ENCODE data around the gene NME2.
"Not testable (repeated sequence)": the region's sequence is repeated elsewhere in the genome, so short reads cannot be mapped to it uniquely, and the experiment has no call there.

Gene NME2

DNA sequence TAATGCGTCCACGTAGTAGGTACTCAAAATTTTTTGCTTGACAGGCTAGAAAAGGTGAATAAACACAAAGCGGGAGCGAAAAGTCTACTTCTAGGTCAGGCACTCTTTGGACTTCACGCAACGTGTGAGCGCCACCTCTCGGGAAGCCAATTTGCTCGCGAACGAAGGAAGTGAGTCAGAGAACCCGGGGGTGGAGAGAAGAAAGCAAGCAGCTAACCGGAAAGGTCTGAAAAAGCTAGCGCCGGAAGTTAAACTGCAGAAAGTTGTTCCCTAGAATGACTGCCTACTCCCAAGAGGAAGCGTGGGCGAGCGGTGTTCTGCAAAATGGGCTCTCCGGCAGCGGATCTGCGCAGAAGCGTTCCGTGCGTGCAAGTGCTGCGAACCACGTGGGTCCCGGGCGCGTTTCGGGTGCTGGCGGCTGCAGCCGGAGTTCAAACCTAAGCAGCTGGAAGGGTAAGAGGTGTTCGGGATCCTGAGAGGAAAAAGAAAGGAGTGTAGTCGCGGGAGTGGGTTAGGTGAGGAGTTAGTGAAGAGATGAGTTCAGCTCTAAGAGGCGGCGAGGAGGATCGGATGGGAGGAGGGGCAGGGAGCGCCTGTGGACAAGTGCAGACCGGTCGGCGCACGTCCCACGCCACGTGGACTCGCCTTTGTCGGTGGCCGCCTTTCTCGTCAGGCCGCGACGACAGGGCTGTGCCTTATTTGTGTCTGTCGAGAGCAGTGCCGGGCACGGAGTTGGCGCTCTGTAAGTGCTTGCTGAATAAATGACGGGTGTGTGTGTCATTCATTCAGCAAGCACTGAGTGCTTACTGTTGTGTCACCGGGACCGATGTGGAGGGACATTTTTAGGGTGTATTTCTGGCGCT is 12.8 kb upstream of the NME2 start, which contains the start of gene NME1:
Gene NME1, plus strand, starts transcription at position 350 of the 863 bp plus-strand sequence. CDS start 2,096 bp downstream, outside the sequence.
- peak; percentile 99 for DNase-seq

DNA sequence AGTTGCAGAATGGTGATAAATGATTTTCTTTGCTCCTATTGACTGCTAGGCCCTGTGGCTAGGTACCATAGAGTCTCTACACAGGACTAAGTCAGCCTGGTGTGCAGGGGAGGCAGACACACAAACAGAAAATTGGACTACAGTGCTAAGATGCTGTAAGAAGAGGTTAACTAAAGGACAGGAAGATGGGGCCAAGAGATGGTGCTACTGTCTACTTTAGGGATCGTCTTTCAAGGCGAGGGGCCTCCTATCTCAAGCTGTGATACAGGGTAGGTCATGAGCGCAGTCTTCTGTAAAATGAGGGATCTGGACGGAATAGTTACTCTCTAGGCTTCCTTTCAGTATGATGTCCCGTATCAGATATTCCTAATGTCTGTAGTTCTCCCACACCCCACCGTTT is 12.0 kb upstream of the NME2 start:
- DNase-seq: no peak

DNA sequence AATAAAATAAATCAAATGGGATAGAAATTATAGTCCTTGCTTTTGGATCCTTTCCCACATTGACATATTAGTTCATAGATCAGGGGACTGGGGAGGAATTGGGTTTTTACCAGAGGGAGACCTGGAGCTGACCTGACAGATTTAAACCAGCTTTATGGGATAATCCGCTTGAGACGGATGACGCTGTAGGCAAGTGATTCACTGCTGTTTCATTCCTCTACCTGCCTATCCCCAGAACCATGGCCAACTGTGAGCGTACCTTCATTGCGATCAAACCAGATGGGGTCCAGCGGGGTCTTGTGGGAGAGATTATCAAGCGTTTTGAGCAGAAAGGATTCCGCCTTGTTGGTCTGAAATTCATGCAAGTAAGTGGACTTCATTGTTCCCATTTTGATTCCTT is 10.8 kb upstream of the NME2 start:
- no peak for DNase-seq

DNA sequence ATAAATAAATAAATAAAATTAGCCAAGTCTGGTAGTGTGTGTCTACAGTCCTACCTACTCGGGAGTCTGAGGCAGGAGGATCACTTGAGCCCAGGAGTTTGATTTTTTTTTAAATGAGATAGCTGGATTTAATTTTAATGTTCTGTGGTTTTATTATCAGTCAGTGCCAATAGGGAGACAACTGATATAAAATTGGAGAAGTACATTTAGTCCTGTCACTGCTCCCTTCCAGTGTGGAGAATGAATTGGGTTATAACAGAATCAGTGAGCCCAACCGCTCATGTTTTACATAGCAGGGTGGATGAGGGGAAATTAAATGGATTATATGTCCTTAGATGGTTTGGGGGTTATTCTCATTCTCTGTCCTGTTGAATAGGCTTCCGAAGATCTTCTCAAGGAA is 6.6 kb upstream of the NME2 start:
- DNase-seq: no peak

DNA sequence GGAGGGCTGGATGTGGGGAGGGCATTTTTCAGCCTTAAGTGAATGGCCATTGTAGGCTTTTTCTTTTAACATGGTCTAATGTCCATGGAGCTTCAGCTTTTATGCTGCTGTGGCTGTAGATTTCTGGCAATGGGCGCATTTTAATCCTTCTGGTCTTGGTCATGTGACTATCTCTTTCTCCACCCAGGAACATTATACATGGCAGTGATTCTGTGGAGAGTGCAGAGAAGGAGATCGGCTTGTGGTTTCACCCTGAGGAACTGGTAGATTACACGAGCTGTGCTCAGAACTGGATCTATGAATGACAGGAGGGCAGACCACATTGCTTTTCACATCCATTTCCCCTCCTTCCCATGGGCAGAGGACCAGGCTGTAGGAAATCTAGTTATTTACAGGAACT is 4.7 kb upstream of the NME2 start:
- DNase-seq: no peak

DNA sequence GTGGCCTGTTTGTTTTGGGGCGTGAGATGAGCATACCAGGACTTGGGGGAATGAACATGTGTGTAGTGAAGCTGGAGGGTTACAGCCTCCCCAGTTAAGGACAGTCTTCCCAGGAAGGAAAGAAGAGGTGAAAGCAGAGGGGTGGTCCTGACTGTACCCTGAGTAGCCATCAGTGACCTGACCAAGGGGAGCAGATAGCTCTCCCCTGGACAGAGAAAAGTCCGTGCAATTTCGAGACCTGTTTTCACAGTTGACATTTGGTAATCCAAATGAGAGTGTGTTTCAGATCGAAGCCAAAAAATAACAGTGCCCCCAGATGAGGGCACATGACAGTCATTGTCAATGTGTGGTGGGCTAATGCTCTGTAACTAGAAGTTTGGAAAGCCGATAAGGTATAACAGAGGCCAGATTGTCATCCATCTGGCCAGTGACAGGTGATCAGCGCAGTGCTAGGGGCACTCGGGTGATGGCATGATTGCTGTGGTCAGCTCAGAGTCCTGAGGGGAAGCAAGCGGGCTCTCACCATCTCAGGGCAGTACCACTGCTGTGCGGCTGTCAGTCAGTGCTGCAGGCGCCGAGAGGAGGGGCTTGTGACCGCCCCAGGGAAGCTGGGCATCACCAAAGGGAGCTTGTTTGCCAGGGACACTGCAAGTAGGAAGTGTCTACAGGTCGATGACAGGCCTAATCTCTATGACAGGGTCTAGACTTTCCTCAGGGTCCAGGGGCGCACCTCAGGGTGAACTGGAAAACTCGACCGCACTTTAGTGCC is 1.1 kb upstream of the NME2 start:
- DNase-seq: no peak

DNA sequence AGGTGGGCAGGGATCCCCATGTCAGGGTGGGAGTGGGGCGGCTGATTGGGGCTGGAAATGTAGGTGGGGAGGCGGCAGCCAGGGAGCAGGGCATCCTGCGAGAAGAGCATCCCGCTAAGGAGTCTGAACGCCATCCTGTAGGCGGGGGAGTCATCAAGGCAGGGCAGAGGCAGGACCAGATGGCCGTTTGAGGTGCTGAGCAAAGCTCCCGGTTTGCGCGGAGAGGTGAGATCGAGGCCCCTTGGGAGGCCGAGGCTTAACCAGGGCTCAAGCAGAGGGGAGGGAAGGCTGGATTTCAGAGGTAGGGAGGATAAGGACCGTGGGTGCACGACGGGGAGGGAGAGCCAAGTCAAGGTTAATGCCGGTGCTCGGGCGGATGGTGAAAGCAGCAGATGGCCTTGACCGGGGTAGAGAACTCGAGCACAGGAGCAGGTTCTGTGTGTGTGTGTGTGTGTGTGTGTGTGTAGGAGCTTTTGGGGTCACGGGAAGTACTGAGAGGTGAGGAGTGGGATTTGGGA is 472 bp upstream of the NME2 start:
- no peak for DNase-seq

DNA sequence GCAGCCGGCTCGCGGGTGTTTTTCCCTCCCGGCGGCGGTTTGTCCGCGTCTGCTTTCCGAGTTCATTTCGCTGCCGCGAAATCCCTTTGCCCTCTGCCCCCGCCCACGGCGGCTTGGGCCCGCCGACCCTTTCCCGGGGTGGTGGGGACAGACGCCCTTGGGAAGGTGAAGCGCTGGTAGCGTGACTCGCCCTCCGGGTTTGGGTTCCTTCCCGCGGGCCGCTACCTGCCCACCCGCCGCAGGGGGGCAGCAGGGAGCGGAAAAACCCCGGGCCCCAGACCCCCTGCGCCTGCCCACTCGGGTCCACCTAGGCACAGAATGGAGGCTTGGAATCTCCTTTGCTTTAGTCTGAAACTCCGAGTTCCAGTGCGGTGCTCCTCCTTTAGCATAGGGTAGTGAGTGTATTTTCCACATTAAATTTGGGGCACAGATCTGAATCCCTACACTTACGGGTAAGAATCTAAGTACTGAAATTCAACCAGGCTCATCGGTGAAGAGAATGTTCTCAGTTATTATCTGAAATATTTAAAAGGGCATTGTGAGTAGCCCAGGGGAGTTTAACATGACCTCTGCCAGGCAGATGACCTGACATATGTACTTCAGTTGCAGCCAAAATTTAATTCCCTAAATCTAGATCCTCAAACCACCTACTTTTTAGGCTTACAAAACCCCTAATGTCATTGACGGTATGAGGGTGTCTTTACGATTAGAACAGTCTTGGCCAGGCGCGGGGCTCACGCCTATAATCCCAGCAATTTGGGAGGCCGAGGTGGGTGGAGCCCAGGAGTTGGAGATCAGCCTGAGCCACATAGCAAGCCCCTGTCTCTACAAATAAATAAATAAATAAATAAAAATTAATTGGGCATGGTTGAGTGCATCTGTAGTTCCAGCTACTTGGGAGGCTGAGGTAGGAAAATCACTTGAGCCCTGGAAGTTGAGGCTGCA is 1.0 kb downstream of the NME2 start:
- peak; percentile 76 for DNase-seq

DNA sequence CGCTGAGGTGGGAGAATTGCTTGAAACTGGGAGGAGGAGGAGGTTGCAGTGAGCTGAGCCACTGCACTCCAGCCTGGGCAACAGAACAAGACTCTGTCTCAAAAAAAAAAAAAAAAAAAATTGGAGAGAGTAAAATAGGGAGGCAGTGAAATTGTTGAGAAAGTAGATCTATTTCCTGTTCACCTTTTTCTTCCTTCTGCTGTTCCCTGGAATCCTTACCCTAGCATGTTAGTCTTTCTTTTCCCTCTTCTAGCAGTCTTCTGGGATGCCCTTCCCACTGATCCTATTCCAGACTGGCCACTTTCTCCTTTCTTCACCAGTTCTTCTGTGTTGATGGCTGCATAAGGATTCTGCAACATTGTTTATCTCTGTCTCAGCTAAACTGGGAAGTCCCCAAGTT is 3.1 kb downstream of the NME2 start:
- DNase-seq: no peak

DNA sequence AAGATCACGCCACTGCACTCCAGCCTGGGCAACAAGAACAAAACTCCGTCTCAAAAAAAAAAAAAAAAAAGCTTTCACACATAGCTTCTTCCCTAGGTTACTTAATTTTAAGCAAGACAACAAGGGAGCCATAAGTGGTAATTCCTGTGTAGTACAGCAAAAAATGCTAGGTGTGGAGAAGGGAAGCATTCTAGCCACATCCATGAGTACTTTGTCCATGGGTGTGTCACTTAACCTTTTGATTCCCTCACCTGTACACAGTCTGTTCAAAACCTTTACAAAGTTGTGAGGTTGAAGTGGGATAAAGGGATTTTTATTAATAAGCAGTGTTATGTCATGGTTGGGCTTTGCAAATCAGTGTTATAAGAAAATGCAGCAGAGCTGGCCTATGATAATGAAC is 4.5 kb downstream of the NME2 start:
- no peak for DNase-seq

DNA sequence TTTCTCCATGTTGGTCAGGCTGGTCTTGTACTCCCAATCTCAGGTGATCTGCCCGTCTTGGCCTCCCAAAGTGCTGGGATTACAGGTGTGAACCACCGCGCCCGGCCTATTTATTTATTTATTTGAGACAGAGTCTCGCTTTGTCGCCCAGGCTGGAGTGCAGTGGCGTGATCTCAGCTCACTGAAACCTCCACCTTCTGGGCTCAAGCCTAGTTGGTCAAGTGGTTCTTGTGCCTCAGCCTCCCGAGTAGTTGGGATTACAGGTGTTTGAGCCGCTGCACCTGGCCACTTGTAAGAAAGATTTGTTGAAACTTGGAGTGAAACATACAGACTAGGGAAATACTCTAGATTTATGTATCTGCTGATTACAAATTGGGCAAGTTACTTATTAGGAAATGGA is 5.8 kb downstream of the NME2 start:
- not testable (repeated sequence) for DNase-seq

DNA sequence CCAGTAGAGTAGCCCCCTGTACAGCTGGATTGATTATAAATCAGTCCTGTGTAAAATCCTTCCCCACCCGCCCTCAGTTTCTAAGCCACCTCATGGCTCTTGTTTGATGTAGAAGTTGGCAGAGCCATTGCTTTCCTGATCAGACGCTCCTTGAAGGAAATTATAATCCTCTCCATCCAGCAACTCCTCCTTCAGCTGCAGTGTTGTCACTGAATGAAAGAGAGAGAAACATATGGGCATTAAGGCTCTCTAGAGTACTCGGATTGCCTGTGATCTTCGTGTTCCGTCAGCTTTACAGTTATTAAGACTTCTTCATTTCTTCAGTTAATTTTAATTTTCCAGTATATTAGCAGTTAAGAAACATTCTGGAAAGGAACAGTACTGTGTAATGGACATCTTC is 14.3 kb downstream of the NME2 start:
- DNase-seq: no peak

DNA sequence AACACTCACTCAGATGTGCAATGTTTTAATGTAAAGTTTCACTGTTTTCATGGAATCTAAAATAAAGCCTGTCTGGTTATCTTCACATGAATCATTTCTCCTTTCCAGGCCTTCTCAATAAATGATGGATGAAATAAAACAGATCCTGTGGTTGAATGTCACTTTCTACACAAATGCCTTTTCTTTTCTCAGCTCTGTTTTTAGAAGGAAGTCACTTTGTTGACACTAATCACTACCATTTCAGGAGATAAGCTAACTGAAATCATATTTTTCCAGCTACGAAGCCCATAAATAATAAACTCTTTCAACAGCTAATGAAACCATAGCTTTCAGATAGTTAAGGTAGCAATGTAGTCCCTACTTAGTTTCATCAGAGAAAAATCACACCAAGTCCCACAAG is 17.9 kb downstream of the NME2 start:
- DNase-seq: no peak

DNA sequence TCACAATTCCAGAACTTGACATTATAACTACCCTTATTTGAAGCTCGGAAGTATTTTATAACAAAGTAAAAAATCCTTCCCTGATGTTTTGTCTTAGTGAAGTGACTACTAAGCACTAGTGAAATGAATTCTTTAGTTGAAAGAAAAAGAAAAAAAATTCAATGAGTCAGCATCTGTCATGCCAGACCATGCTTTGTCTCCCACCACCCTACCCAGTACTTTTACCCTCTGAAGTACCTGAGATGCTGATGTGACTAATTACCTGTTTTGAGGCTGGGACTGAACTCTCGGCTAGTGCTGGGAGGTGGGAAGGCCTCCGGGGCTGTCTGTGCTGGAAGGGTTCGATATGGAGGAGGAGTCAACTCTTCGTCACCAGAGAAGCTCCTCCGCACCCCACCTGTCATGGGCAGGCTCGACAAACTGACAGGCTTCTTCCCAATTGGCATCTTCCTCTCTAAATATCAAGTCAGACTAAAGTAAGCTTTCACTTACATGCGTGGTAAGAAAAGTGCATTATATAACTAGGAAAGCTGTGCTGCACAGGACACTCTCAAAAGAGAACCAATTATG is 19.6 kb downstream of the NME2 start:
- DNase-seq: no peak

DNA sequence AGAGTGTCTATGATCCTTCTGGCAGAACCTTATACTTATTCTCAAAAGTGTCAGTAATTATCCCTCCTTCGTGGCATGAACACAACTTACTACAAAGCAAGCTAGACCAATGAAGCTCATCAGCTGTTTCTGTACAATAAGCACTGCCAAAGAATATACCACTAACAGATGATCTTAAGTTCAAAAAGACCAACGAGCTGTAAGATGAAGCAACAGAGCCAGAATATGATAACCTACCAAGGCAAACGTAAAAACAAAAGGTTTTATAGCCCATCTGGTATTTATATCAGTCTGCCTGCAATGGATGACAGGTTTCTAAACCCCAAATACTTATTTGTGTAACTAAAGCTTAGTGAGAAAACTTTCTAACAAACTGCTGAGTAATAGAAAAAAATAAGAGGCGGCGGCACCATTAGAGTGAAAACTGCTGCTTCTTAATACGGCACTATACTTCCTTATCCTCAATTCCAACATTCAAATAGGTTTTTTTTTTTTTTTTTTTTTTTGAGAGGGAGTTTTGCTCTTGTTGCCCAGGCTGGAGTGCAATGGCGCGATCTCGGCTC is 22.1 kb downstream of the NME2 start:
- no peak for DNase-seq

DNA sequence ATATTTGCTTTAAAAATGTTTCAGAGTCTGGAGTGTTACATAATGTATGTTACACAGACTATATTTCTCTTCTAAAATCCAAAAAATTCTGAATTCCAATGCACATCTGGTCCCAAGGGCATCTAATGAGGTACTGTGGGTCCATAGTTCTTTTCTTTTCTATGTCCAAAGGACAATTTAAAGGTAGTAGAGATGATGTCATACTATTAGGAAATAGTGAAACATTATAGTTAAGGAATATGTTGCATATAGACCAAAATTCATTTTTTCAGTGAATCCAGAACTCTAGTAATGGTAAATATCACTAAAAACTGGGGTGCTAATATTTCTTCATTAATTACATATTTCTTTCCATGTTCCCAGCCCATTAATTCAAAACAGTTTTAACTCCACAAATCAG is 23.0 kb downstream of the NME2 start:
- DNase-seq: no peak

DNA sequence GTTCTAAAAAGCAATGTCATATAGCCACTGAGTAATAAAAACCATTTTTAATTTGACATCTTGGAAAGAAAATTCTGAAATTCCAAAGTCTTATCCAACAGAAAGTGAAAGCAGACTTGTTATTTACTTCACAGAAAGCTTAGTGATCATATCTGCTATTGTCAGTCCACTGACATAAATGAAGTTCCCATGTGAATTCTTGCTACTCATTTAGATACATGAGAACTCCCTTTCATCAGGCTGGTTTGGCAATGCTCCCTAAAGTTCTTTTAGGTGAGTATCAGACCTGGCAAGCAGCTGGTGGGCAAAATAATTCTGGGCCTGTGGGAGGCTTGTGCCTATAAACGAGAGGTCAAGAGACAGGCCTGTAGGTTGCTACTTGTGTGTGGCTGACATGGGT is 23.4 kb downstream of the NME2 start:
- no peak for DNase-seq

DNA sequence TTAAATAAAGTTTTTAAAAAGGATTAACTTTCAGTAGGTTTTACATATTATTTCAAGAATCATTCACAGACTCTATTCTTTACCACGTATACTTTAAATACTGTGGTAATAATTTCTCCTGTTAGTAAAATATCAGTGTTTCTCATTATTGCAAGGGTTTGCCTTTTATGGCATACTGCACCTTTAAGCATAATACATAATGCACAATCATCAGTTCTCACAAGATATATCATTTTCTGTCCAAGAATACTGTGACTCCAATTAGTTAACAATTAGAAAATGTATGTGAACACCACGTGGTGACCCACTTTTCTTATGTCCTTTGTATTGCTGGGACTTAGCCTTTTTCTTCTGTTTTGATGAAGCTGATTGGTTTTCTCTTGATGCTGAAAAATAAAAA is 25.7 kb downstream of the NME2 start:
- DNase-seq: no peak

DNA sequence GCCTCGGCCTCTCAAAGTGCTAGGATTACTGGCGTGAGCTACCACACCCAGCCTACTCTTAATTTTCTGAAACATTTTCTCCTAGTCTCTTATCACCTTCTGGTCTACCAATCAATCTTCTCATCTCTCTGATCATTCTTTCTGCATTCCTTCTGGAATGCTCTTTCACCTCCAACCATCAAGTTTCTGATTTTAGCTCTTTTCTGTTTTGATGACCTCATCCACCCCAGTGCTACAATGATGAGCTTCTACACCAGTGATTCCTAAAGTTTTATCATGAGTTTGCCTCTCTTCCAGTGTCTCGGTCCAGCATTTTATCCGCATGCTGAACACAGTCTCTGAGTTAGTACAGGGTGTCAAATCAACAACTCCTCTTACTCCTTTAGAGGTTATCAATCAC is 31.5 kb downstream of the NME2 start:
- no peak for DNase-seq

DNA sequence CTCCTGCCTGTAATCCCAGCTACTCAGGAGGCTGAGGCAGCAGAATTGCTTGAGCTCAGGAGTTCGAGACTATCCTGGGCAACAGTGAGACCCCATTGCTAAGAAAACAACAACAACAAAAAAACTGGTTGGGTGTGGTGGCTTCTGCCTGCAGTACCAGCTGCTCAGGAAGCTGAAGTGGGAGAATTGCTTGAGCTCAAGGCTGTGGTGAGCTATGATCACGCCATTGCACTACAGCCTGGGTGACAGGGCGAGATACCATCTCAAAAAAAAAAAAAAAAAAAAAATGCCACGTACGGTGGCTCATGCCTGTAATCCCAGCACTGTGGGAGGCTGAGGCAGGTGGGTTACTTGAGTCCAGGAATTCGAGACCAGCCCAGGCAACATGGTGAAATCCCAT is 34.1 kb downstream of the NME2 start:
- DNase-seq: no peak

DNA sequence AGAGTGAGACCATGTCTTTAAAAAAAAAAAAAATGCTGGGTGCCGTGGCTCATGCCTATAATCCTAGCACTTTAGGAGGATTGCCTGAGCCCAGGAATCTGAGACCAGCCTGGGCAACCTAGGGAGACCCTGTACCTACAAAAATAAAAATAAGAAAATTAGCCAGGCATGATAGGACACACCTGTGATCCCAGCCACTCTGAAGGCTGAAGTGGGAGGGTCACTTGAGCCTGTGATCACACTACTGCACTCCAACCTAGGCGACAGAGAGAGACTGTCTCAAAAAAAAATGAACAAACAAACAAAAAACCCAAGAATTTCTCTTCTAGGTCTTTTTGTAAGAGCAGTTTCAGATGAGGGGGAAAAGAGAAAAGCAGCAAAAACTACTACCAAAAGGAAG is 34.6 kb downstream of the NME2 start:
- no peak for DNase-seq

DNA sequence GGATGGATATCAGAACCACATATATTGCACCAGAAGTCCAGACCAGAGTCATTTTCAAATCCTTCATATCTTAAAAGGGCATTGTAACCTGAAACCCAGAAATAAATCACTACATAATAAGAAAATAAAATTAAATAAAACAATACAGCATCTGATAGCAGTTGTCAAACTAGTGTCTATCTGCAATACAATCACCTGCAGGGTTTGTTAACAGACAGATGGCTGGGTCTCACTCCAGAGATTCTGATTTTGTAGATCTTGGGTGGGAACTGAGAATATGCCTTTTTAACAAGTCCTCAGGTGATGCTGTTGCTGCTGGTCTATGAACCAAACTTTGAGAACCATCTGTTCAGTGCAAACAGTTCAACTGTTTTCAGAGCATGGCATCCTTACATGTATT is 37.6 kb downstream of the NME2 start:
- no peak for DNase-seq
